Lung (tissue), 12 donors: ENCODE data around the gene STX16. TPM values are rescaled to one million over a fixed set of nuclear protein-coding genes. Genes with fewer than 3 reads are reported as not detected.
A peak's percentile ranks its signal among the peaks of the same experiment; 100 is the strongest.

Source experiments
- ATAC-seq: fragments of 200-7000 bp; cut with Tn5 transposase; one replicate; pipeline ENCODE4 v1.9.1; 2020; ENCODE audit warnings: moderate number of reproducible peaks; ENCODE audit not compliant: insufficient read depth, low FRiP score
- DNase-seq, 3 donors: peaks; one replicate each; pipeline ENCODE4 v3.0.0-alpha.2; 2013 to 2017
- H3K27ac ChIP-seq, 2 donors: one replicate each; pipeline ENCODE4 v1.5.1; 2013; ENCODE audit warnings: mild to moderate bottlenecking in 2 of 2, moderate library complexity in 2 of 2, control low read depth in 1 of 2, inconsistent platforms in 1 of 2, low read depth in 1 of 2, low read length in 1 of 2
- H3K27me3 ChIP-seq, 3 donors: one replicate each; pipeline ENCODE4 v1.5.1; 2013; ENCODE audit warnings: low read length in 2 of 3; ENCODE audit not compliant: control insufficient read depth in 3 of 3, insufficient read depth in 3 of 3
- H3K36me3 ChIP-seq, 4 donors: one replicate each; pipeline ENCODE4 v1.5.1; 2013; ENCODE audit warnings: low read length in 4 of 4, mild to moderate bottlenecking in 1 of 4, moderate library complexity in 1 of 4; ENCODE audit not compliant: control insufficient read depth in 4 of 4, insufficient read depth in 4 of 4
- H3K4me1 ChIP-seq, 5 donors: one replicate each; pipeline ENCODE4 v1.5.1; 2013; ENCODE audit warnings: low read length in 5 of 5, mild to moderate bottlenecking in 2 of 5, moderate library complexity in 1 of 5; ENCODE audit not compliant: control insufficient read depth in 5 of 5, insufficient read depth in 5 of 5
- H3K4me3 ChIP-seq: one replicate; pipeline ENCODE4 v1.5.1; 2013; ENCODE audit warnings: mild to moderate bottlenecking, control low read depth, moderate library complexity
- H3K9ac ChIP-seq, 2 donors: one replicate each; pipeline ENCODE4 v1.5.1; 2013; ENCODE audit warnings: low read length in 2 of 2, control low read depth in 1 of 2; ENCODE audit not compliant: insufficient read depth in 1 of 2
- H3K9me3 ChIP-seq, 4 donors: one replicate each; pipeline ENCODE4 v1.5.1; 2013; ENCODE audit warnings: low read length in 3 of 4, mild to moderate bottlenecking in 1 of 4, moderate library complexity in 1 of 4; ENCODE audit not compliant: control insufficient read depth in 4 of 4, insufficient read depth in 3 of 4
- CTCF ChIP-seq: IDR thresholded peaks from 2 replicates; pipeline ENCODE4 v1.5.1; 2012; ENCODE audit warnings: mild to moderate bottlenecking; ENCODE audit errors: control extremely low read depth, extremely low read depth
- WGBS, 2 donors: extraction: QIAGEN DNeasy Blood & Tissue Kit; methylation state at CpG; one replicate each; pipeline ENCODE4 v1.1.7; 2013; 5-methylcytosine and 5-hydroxymethylcytosine counted together
- polyA plus RNA-seq, 2 donors: library from polyadenylated mRNA; stranded (reverse); fragments of 200-250 nt; gene quantifications; one replicate each; pipeline ENCODE4 v1.2.1, GENCODE V29; 2013
- total RNA-seq, 2 donors: library from RNA; depleted of rRNA in 1 of 2; stranded (reverse); fragments of >200 nt in 1 of 2; gene quantifications; one replicate each; pipeline ENCODE4 v1.2.1, GENCODE V29; 2014 to 2021
- donor health status: control.
- donor health status: control.
- donor health status: Bipolar disorder and iron deficiency.
- donor health status: healthy.
- donor health status: DM: yes; HTN: yes; CAD: no.

STX16 gene
- total and polyA plus RNA-seq, 4 donors: 37.1 to 85.2 (median 46.9) TPM

- TF ChIP-seq CTCF: no peak
- Histone ChIP-seq H3K27ac (no peak overlapping the region), H3K4me1 (peaks cover 3 to 59% (median 25%) of the 10 kb centered on the region in 5 donors), H3K27me3 (no peaks in the 10 kb centered on the region), H3K36me3 (peaks cover 0 to 5% (median 0%) of the 10 kb centered on the region in 4 donors), H3K9me3 (no peaks in the 10 kb centered on the region), H3K4me3 (no peak overlapping the region), H3K9ac (peak overlapping the region in 1 of 2 donors; percentile 55)
- ATAC-seq (no peak), DNase-seq (no peak)
- 86 to 89% methylated on average over 4 of the region's 4 CpGs for WGBS, 2 donors
These were observed 3.3 kb downstream of the STX16 start for GRCh38 chr20:58654337-58654736.

- no peak for DNase-seq
- no peak for TF ChIP-seq CTCF
- no peak for ATAC-seq
- 66 to 75% methylated on average over 6 of the region's 6 CpGs for WGBS, 2 donors
- H3K27ac ChIP-seq: no peak overlapping the region
- H3K9me3 ChIP-seq: no peaks in the 10 kb centered on the region
- H3K27me3 ChIP-seq: no peaks in the 10 kb centered on the region
- no peak overlapping the region for H3K9ac ChIP-seq
- no peak overlapping the region for H3K4me3 ChIP-seq
- H3K36me3 ChIP-seq: peaks cover 0 to 5% (median 1%) of the 10 kb centered on the region in 4 donors
- peaks cover 5 to 52% (median 25%) of the 10 kb centered on the region in 5 donors for H3K4me1 ChIP-seq
These were observed 4.4 kb downstream of the STX16 start for GRCh38 chr20:58655328-58656107.

- DNase-seq (no peak), ATAC-seq (no peak)
- 54 to 55% methylated on average over 2 of the region's 2 CpGs for WGBS, 2 donors
- Histone ChIP-seq H3K9me3 (no peaks in the 10 kb centered on the region), H3K27me3 (no peaks in the 10 kb centered on the region), H3K9ac (peak overlapping the region in 1 of 2 donors; percentile 26), H3K36me3 (peaks cover 0 to 5% (median 3%) of the 10 kb centered on the region in 4 donors), H3K27ac (no peak overlapping the region), H3K4me1 (peaks cover 6 to 52% (median 25%) of the 10 kb centered on the region in 5 donors), H3K4me3 (no peak overlapping the region)
- no peak for TF ChIP-seq CTCF
These were observed 5.7 kb downstream of the STX16 start for GRCh38 chr20:58656831-58657230.
